ENCODE results near the gene TMEM43.

- TF ChIP-seq ZBTB8A (CRISPR knock-in tag; IDR thresholded peaks at IDR 0.05; ENCODE audit: borderline replicate concordance, low read depth) = no peak
- no peak for TF ChIP-seq POLR2AphosphoS5 (IDR thresholded peaks at IDR 0.05; ENCODE audit: low read depth, low read length)
- TF ChIP-seq NONO (IDR thresholded peaks at IDR 0.05) = no peak
- no peak for TF ChIP-seq NONO (CRISPR knock-in tag; conservative IDR thresholded peaks at IDR 0.05)
- no peak for TF ChIP-seq ZNF547 (CRISPR knock-in tag; IDR thresholded peaks at IDR 0.05)
- TF ChIP-seq JUNB (CRISPR knock-in tag; IDR thresholded peaks at IDR 0.05; ENCODE audit: borderline replicate concordance) = no peak
- no peak for TF ChIP-seq POLR2AphosphoS2 (IDR thresholded peaks at IDR 0.05; ENCODE audit: low read depth, low read length)
Observed at GRCh38 chr3:14162178-14162577, 37.3 kb downstream of the TMEM43 start.
